H9 (cell line): ENCODE measurements around the gene SLC25A42. TPM values are rescaled to one million over a fixed set of nuclear protein-coding genes. Genes with fewer than 3 reads are reported as not detected.

Experiments used
- DNase-seq: peaks from one replicate; pipeline ENCODE4 v3.0.0-alpha.2; 2017
- H2AFZ ChIP-seq: one replicate; pipeline ENCODE4 v1.6.1; 2013; ENCODE audit warnings: mild to moderate bottlenecking, low read length, control low read depth, moderate library complexity
- H2AK5ac ChIP-seq: 2 replicates; pipeline ENCODE4 v1.6.1; 2013; ENCODE audit warnings: low read length, control low read depth, mixed read lengths; ENCODE audit not compliant: insufficient read length
- H2BK120ac ChIP-seq: one replicate; pipeline ENCODE4 v1.6.1; 2013; ENCODE audit warnings: low read depth, mild to moderate bottlenecking, low read length, control low read depth, inconsistent platforms; ENCODE audit not compliant: poor library complexity, severe bottlenecking
- H2BK12ac ChIP-seq: 2 replicates; pipeline ENCODE4 v1.6.1; 2013; ENCODE audit warnings: low read length, control low read depth, mixed read lengths, low read depth; ENCODE audit not compliant: insufficient read length
- H2BK15ac ChIP-seq: 2 replicates; pipeline ENCODE4 v1.6.1; 2013; ENCODE audit warnings: low read depth, low read length, control low read depth
- H2BK20ac ChIP-seq: one replicate; pipeline ENCODE4 v1.6.1; 2013; ENCODE audit warnings: low read depth, mild to moderate bottlenecking, low read length, control low read depth, inconsistent platforms; ENCODE audit not compliant: poor library complexity, severe bottlenecking
- H2BK5ac ChIP-seq: 2 replicates; pipeline ENCODE4 v1.6.1; 2013; ENCODE audit warnings: low read length, control low read depth, mixed read lengths; ENCODE audit not compliant: insufficient read length
- H3K14ac ChIP-seq: 2 replicates; pipeline ENCODE4 v1.6.1; 2013; ENCODE audit warnings: low read length, control low read depth; ENCODE audit not compliant: insufficient read depth
- H3K18ac ChIP-seq: 2 replicates; pipeline ENCODE4 v1.6.1; 2013; ENCODE audit warnings: low read depth, mild to moderate bottlenecking, mixed read lengths, low read length, control low read depth; ENCODE audit not compliant: insufficient read length
- H3K23ac ChIP-seq: 2 replicates; pipeline ENCODE4 v1.6.1; 2013; ENCODE audit warnings: low read length, control low read depth, mixed read lengths, low read depth; ENCODE audit not compliant: insufficient read length
- H3K23me2 ChIP-seq: 2 replicates; pipeline ENCODE4 v1.6.1; 2013; ENCODE audit warnings: low read depth, mild to moderate bottlenecking, mixed read lengths, low read length, control low read depth; ENCODE audit not compliant: insufficient read length, poor library complexity, severe bottlenecking
- H3K27ac ChIP-seq: 2 replicates; pipeline ENCODE4 v1.5.1; 2013; ENCODE audit warnings: low read length, control low read depth, mixed read lengths, low read depth; ENCODE audit not compliant: insufficient read length
- H3K27me3 ChIP-seq: 2 replicates; pipeline ENCODE4 v1.6.1; 2013; ENCODE audit warnings: low read length, control low read depth, inconsistent platforms; ENCODE audit not compliant: insufficient read depth
- H3K4ac ChIP-seq: 2 replicates; pipeline ENCODE4 v1.6.1; 2013; ENCODE audit warnings: low read depth, mild to moderate bottlenecking, control low read depth, inconsistent platforms, low read length, moderate library complexity
- H3K4me1 ChIP-seq: 2 replicates; pipeline ENCODE4 v1.6.1; 2013; ENCODE audit warnings: low read length, control low read depth, inconsistent platforms; ENCODE audit not compliant: insufficient read depth
- H3K4me2 ChIP-seq: 2 replicates; pipeline ENCODE4 v1.6.1; 2013; ENCODE audit warnings: low read length, control low read depth, mixed read lengths; ENCODE audit not compliant: insufficient read length, insufficient read depth
- H3K56ac ChIP-seq: 2 replicates; pipeline ENCODE4 v1.6.1; 2013; ENCODE audit warnings: low read depth, mild to moderate bottlenecking, mixed read lengths, low read length, control low read depth; ENCODE audit not compliant: insufficient read length
- H3K79me1 ChIP-seq: 2 replicates; pipeline ENCODE4 v1.6.1; 2013; ENCODE audit warnings: low read depth, mild to moderate bottlenecking, moderate library complexity, low read length, control low read depth, inconsistent platforms; ENCODE audit not compliant: insufficient read depth, poor library complexity, severe bottlenecking
- H3K79me2 ChIP-seq: 2 replicates; pipeline ENCODE4 v1.6.1; 2013; ENCODE audit warnings: low read length, control low read depth, inconsistent platforms; ENCODE audit not compliant: insufficient read depth
- H3K9ac ChIP-seq: 2 replicates; pipeline ENCODE4 v1.6.1; 2013; ENCODE audit warnings: low read length, control low read depth, mixed read lengths; ENCODE audit not compliant: insufficient read length; ENCODE audit errors: extremely low read depth
- H3K9me3 ChIP-seq: one replicate; pipeline ENCODE4 v1.6.1; 2013; ENCODE audit warnings: low read depth, low read length, inconsistent platforms; ENCODE audit not compliant: control insufficient read depth
- H3T11ph ChIP-seq: one replicate; pipeline ENCODE4 v1.6.1; 2013; ENCODE audit warnings: mild to moderate bottlenecking, low read length, control low read depth, inconsistent platforms
- H4K20me1 ChIP-seq: one replicate; pipeline ENCODE4 v1.6.1; 2013; ENCODE audit not compliant: control insufficient read depth, insufficient read length, insufficient read depth
- H4K5ac ChIP-seq: 2 replicates; pipeline ENCODE4 v1.6.1; 2013; ENCODE audit warnings: low read depth, mild to moderate bottlenecking, mixed read lengths, low read length, control low read depth; ENCODE audit not compliant: insufficient read length
- H4K8ac ChIP-seq: replicated peaks from 2 replicates; pipeline ENCODE4 v1.6.1; 2013; ENCODE audit warnings: low read length, control low read depth, mixed read lengths, low read depth; ENCODE audit not compliant: insufficient read length
- H4K91ac ChIP-seq: 2 replicates; pipeline ENCODE4 v1.6.1; 2013; ENCODE audit warnings: low read depth, mild to moderate bottlenecking, moderate library complexity, mixed read lengths, low read length, control low read depth; ENCODE audit not compliant: insufficient read length
- H3K27ac Mint-ChIP-seq, 3 experiments: 2 replicates in 2 of 3; 3 replicates in 1 of 3; pipeline ENCODE4 v1.8.0; 2020 to 2021; ENCODE audit warnings: mixed read lengths in 3 of 3, mild to moderate bottlenecking in 1 of 3, moderate library complexity in 1 of 3
- H3K27me3 Mint-ChIP-seq: 2 replicates; pipeline ENCODE4 v1.8.0; 2021; ENCODE audit warnings: low read depth, mild to moderate bottlenecking, moderate library complexity, mixed read lengths
- H3K36me3 Mint-ChIP-seq, 3 experiments: 2 replicates in 2 of 3; 3 replicates in 1 of 3; pipeline ENCODE4 v1.8.0; 2020 to 2021; ENCODE audit warnings: low read depth in 3 of 3, mixed read lengths in 3 of 3; ENCODE audit not compliant: insufficient read depth in 1 of 3
- H3K4me1 Mint-ChIP-seq, 2 experiments: 2 replicates each; pipeline ENCODE4 v1.8.0; 2020; ENCODE audit warnings: mixed read lengths in 2 of 2
- H3K4me3 Mint-ChIP-seq, 2 experiments: 2 replicates in 1 of 2; 3 replicates in 1 of 2; pipeline ENCODE4 v1.8.0; 2020 to 2021; ENCODE audit warnings: mild to moderate bottlenecking in 2 of 2, mixed read lengths in 2 of 2, moderate library complexity in 1 of 2
- H3K9me3 Mint-ChIP-seq, 2 experiments: 2 replicates in 1 of 2; 3 replicates in 1 of 2; pipeline ENCODE4 v1.8.0; 2020; ENCODE audit warnings: mild to moderate bottlenecking in 2 of 2, mixed read lengths in 2 of 2, moderate library complexity in 1 of 2
- WGBS: extraction: QIAGEN DNeasy Blood & Tissue Kit; methylation state at CpG from one replicate; pipeline ENCODE4 v1.1.7; 2013; ENCODE audit warnings: missing lambda C conversion rate, low lambda C conversion rate, mixed read lengths; ENCODE audit not compliant: insufficient read length; ENCODE audit errors: extremely low coverage; 5-methylcytosine and 5-hydroxymethylcytosine counted together
- total RNA-seq: library from RNA; stranded (reverse); gene quantifications from 2 replicates; pipeline ENCODE4 v1.2.1, GENCODE V29; 2021
- TF ChIP-seq, protein P1 (sequence below): fragments of 200-600 bp; sonication (generic); conservative IDR thresholded peaks from 3 replicates; pipeline ENCODE4 v1.8.0; 2021; ENCODE audit warnings: antibody characterized with exemption, mild to moderate bottlenecking

SLC25A42 gene
- total RNA-seq, 1 experiment from 2014 or later: 3.6 TPM

DNA sequence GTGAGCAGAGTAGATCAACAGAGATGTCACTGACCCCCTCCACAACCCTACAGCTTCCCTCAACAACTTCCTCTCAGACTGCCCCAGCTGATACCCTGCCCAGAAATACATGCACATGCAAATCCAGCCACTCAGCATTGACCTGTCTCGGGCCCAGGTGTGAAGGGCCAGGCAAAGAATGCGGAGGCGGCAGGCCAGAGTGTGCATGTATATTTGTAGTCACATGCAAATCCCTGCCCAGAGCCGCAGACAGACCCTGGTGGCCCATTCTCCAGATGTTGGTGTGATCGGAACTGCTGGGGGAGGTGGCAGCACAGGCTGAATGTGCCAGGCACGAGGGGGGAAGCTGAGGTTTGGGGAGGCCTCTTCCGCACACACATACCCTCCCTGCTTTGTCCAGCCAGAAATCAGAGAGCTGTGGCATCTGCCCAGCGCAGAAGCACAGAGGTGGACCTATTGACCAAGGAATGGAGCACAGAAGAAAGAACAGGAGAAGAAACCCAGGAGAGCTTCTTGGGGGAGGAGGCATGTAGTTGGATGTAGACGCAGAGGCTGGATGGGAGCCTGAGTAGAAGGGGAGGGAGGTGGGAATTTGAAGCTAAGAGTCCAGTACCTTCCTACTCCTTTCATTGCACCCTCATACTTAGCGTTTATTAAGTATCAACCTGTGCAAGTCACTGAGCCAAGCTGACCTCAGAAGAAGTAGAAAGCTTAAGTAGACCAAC lies 91.9 kb downstream of the SLC25A42 start:
- Histone ChIP-seq H3T11ph (no peak overlapping the region), H3K9ac (no peak overlapping the region), H4K91ac (no peak overlapping the region), H2BK15ac (no peak overlapping the region; the same call in 1 of the 2 replicates), H3K23me2 (no peaks in the 10 kb centered on the region), H3K23ac (no peak overlapping the region), H3K4me2 (no peak overlapping the region), H4K20me1 (no peaks in the 10 kb centered on the region), H3K79me2 (no peaks in the 10 kb centered on the region), H3K4me1 (no peaks in the 10 kb centered on the region), H4K8ac (no peak overlapping the region), H2BK20ac (no peak overlapping the region), H3K27me3 (no peaks in the 10 kb centered on the region), H4K5ac (no peak overlapping the region), H3K14ac (no peak overlapping the region), H2BK5ac (no peak overlapping the region), H3K27ac (no peak overlapping the region), H3K79me1 (no peaks in the 10 kb centered on the region), H2BK120ac (no peak overlapping the region), H3K18ac (no peak overlapping the region), H3K9me3 (no peaks in the 10 kb centered on the region), H2AK5ac (no peak overlapping the region), H3K56ac (no peak overlapping the region), H3K4ac (no peak overlapping the region), H2BK12ac (no peak overlapping the region), H2AFZ (no peak overlapping the region)
- Mint-ChIP-seq H3K27me3 (peaks cover 27% of the 10 kb centered on the region), H3K27ac (no peak overlapping the region), H3K4me3 (no peak overlapping the region), H3K9me3 (no peaks in the 10 kb centered on the region), H3K4me1 (peaks cover 6 to 11% of the 10 kb centered on the region in 2 experiments; a peak in 3 of 4 replicates), H3K36me3 (no peaks in the 10 kb centered on the region; a peak in 1 of 7 replicates)
- no peak for DNase-seq
- TF ChIP-seq, protein P1, sequence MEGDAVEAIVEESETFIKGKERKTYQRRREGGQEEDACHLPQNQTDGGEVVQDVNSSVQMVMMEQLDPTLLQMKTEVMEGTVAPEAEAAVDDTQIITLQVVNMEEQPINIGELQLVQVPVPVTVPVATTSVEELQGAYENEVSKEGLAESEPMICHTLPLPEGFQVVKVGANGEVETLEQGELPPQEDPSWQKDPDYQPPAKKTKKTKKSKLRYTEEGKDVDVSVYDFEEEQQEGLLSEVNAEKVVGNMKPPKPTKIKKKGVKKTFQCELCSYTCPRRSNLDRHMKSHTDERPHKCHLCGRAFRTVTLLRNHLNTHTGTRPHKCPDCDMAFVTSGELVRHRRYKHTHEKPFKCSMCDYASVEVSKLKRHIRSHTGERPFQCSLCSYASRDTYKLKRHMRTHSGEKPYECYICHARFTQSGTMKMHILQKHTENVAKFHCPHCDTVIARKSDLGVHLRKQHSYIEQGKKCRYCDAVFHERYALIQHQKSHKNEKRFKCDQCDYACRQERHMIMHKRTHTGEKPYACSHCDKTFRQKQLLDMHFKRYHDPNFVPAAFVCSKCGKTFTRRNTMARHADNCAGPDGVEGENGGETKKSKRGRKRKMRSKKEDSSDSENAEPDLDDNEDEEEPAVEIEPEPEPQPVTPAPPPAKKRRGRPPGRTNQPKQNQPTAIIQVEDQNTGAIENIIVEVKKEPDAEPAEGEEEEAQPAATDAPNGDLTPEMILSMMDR: no peak
- no CpG with 5 or more reads among the region's 10 CpGs for WGBS
